ENCODE measurements around the gene DMAP1.

Gene DMAP1

GRCh38 chr1:44228218-44228617 lies 14.9 kb downstream of the DMAP1 start:
- DNase-seq (ENCODE audit: low read depth), result no peak

GRCh38 chr1:44229435-44230167 lies 16.3 kb downstream of the DMAP1 start:
- DNase-seq (ENCODE audit: low read depth), result no peak

GRCh38 chr1:44230796-44231195 lies 17.5 kb downstream of the DMAP1 start:
- DNase-seq (ENCODE audit: low read depth), result no peak

- no peak for DNase-seq (ENCODE audit: low read depth)
Observed at GRCh38 chr1:44233593-44233992, 20.3 kb downstream of the DMAP1 start.

GRCh38 chr1:44235808-44236207 lies 22.5 kb downstream of the DMAP1 start:
- DNase-seq (ENCODE audit: low read depth), result no peak

GRCh38 chr1:44236490-44237272 lies 23.4 kb downstream of the DMAP1 start:
- DNase-seq (ENCODE audit: low read depth), result no peak

- no peak for DNase-seq (ENCODE audit: low read depth)
Observed at GRCh38 chr1:44237721-44238457, 24.6 kb downstream of the DMAP1 start.

- no peak for DNase-seq (ENCODE audit: low read depth)
Observed at GRCh38 chr1:44238660-44239059, 25.4 kb downstream of the DMAP1 start.

GRCh38 chr1:44239331-44239960 lies 26.2 kb downstream of the DMAP1 start:
- DNase-seq (ENCODE audit: low read depth), result no peak

- no peak for DNase-seq (ENCODE audit: low read depth)
Observed at GRCh38 chr1:44239961-44240371, 26.7 kb downstream of the DMAP1 start.

- DNase-seq (ENCODE audit: low read depth), result no peak
Observed at GRCh38 chr1:44240802-44241671, 27.8 kb downstream of the DMAP1 start.

GRCh38 chr1:44242746-44243145 lies 29.5 kb downstream of the DMAP1 start:
- no peak for DNase-seq (ENCODE audit: low read depth)

- DNase-seq (ENCODE audit: low read depth), result no peak
Observed at GRCh38 chr1:44243782-44244495, 30.7 kb downstream of the DMAP1 start.

GRCh38 chr1:44244986-44245385 lies 31.7 kb downstream of the DMAP1 start:
- DNase-seq (ENCODE audit: low read depth), result no peak

- no peak for DNase-seq (ENCODE audit: low read depth)
Observed at GRCh38 chr1:44246806-44247205, 33.5 kb downstream of the DMAP1 start.

- no peak for DNase-seq (ENCODE audit: low read depth)
Observed at GRCh38 chr1:44249543-44249942, 36.3 kb downstream of the DMAP1 start.

- DNase-seq (ENCODE audit: low read depth), result no peak
Observed at GRCh38 chr1:44250068-44250781, 37.0 kb downstream of the DMAP1 start.

GRCh38 chr1:44251486-44251885 lies 38.2 kb downstream of the DMAP1 start:
- DNase-seq (ENCODE audit: low read depth), result no peak

- no peak for DNase-seq (ENCODE audit: low read depth)
Observed at GRCh38 chr1:44251989-44252671, 38.9 kb downstream of the DMAP1 start.

All from fibroblast of the conjunctiva (primary cell).